IMR-90 (cell line): ENCODE results near the gene DDC.

ENCODE experiments used
- CEBPB ChIP-seq: IDR thresholded peaks from 2 replicates; pipeline ENCODE4 v1.6.1; 2012; ENCODE audit warnings: low read depth, low read length, improper control_type of control experiment
- CHD1 ChIP-seq: IDR thresholded peaks from 2 replicates; pipeline ENCODE4 v1.6.1; 2012; ENCODE audit warnings: low read depth, low read length, improper control_type of control experiment
- MAFK ChIP-seq: IDR thresholded peaks from 2 replicates; pipeline ENCODE4 v1.6.1; 2012; ENCODE audit warnings: low read depth, low read length, improper control_type of control experiment
- MXI1 ChIP-seq: IDR thresholded peaks from 2 replicates; pipeline ENCODE4 v1.6.1; 2012; ENCODE audit warnings: low read depth, mild to moderate bottlenecking, low read length, moderate library complexity, borderline replicate concordance
- NFE2L2 ChIP-seq: fragments of 150-350 bp; IDR thresholded peaks from 2 replicates; pipeline ENCODE4 v1.6.1; 2016; ENCODE audit warnings: low read depth, mild to moderate bottlenecking, low read length
- POLR2A ChIP-seq: IDR thresholded peaks from 2 replicates; pipeline ENCODE4 v1.6.1; 2012; ENCODE audit warnings: mild to moderate bottlenecking, low read depth, low read length
- RAD21 ChIP-seq: IDR thresholded peaks from 2 replicates; pipeline ENCODE4 v1.6.1; 2012; ENCODE audit warnings: low read length, improper control_type of control experiment
- RFX5 ChIP-seq: IDR thresholded peaks from 2 replicates; pipeline ENCODE4 v1.8.0; 2012; ENCODE audit warnings: low read depth, mild to moderate bottlenecking, low read length, moderate library complexity
- SMC3 ChIP-seq: fragments of 150-350 bp; IDR thresholded peaks from 2 replicates; pipeline ENCODE4 v1.6.1; 2016; ENCODE audit warnings: low read depth, mild to moderate bottlenecking, antibody characterized with exemption, low read length, moderate library complexity
- TF ChIP-seq, protein P1 (sequence below): fragments of 150-350 bp; IDR thresholded peaks from 2 replicates; pipeline ENCODE4 v1.6.1; 2017; ENCODE audit warnings: mild to moderate bottlenecking, antibody characterized with exemption, low read length, low read depth
- TF ChIP-seq, protein P2 (sequence below): conservative IDR thresholded peaks from 2 replicates; pipeline ENCODE4 v1.5.1; 2012; ENCODE audit warnings: mild to moderate bottlenecking, low read depth, low read length, improper control_type of control experiment
- TF ChIP-seq, protein P3 (sequence below): fragments of 150-350 bp; IDR thresholded peaks from 2 replicates; pipeline ENCODE4 v1.6.1; 2016; ENCODE audit warnings: low read depth, mild to moderate bottlenecking, low read length, moderate library complexity, borderline replicate concordance

DNA sequence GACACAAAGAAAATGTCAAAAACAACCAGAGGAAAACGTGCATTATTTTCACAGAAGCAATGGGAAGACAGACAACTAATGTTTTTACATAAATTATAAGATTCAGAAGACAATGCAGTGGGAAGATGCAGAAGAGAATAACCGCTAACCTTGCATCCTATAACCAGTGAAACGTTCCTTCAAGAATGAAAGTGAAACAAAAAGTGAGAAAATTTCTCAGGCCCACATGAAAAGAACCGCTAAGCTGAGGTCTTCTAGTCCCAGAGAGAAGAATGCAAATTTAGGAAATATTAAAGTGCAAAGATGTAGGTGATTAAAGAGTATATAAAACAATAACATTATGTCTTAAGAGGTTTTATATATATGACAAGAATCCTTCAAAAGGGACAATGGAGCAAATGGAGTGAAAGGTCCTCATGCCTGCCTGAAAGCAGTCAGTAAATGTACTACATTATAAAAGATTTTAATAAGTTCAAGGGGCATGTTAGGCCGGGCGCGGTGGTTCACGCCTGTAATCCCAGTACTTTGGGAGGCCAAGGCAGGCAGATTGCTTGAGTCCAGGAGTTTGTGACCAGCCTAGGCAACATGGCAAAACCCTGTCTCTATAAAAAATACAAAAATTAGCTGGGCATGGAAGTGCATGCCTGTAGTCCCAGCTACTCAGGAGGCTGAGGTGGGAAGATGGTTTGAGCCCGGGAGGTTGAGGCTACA, 43.1 kb upstream of the DDC start:
- no peak for TF ChIP-seq CEBPB
- no peak for TF ChIP-seq POLR2A
- TF ChIP-seq, protein P1, sequence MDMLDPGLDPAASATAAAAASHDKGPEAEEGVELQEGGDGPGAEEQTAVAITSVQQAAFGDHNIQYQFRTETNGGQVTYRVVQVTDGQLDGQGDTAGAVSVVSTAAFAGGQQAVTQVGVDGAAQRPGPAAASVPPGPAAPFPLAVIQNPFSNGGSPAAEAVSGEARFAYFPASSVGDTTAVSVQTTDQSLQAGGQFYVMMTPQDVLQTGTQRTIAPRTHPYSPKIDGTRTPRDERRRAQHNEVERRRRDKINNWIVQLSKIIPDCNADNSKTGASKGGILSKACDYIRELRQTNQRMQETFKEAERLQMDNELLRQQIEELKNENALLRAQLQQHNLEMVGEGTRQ, result no peak
- TF ChIP-seq, protein P2, sequence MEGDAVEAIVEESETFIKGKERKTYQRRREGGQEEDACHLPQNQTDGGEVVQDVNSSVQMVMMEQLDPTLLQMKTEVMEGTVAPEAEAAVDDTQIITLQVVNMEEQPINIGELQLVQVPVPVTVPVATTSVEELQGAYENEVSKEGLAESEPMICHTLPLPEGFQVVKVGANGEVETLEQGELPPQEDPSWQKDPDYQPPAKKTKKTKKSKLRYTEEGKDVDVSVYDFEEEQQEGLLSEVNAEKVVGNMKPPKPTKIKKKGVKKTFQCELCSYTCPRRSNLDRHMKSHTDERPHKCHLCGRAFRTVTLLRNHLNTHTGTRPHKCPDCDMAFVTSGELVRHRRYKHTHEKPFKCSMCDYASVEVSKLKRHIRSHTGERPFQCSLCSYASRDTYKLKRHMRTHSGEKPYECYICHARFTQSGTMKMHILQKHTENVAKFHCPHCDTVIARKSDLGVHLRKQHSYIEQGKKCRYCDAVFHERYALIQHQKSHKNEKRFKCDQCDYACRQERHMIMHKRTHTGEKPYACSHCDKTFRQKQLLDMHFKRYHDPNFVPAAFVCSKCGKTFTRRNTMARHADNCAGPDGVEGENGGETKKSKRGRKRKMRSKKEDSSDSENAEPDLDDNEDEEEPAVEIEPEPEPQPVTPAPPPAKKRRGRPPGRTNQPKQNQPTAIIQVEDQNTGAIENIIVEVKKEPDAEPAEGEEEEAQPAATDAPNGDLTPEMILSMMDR, result no peak
- TF ChIP-seq RAD21, result no peak
- TF ChIP-seq NFE2L2, result no peak
- TF ChIP-seq SMC3, result no peak
- no peak for TF ChIP-seq MAFK
- TF ChIP-seq, protein P3, sequence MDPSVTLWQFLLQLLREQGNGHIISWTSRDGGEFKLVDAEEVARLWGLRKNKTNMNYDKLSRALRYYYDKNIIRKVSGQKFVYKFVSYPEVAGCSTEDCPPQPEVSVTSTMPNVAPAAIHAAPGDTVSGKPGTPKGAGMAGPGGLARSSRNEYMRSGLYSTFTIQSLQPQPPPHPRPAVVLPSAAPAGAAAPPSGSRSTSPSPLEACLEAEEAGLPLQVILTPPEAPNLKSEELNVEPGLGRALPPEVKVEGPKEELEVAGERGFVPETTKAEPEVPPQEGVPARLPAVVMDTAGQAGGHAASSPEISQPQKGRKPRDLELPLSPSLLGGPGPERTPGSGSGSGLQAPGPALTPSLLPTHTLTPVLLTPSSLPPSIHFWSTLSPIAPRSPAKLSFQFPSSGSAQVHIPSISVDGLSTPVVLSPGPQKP, result no peak
- TF ChIP-seq RFX5, result no peak
- no peak for TF ChIP-seq CHD1
- no peak for TF ChIP-seq MXI1
